GM20431 (cell line): ENCODE measurements around the gene FBXW5.

ENCODE experiments used
- in situ Hi-C: fragments of 300-500 bp; cut with MseI, MboI; formaldehyde crosslinking; loops from one replicate; pipeline ENCODE4 v1.15.0; 2020; ENCODE audit warnings: low sequenced_read_pairs; ENCODE audit not compliant: unreplicated experiment

FBXW5 gene, protein sequence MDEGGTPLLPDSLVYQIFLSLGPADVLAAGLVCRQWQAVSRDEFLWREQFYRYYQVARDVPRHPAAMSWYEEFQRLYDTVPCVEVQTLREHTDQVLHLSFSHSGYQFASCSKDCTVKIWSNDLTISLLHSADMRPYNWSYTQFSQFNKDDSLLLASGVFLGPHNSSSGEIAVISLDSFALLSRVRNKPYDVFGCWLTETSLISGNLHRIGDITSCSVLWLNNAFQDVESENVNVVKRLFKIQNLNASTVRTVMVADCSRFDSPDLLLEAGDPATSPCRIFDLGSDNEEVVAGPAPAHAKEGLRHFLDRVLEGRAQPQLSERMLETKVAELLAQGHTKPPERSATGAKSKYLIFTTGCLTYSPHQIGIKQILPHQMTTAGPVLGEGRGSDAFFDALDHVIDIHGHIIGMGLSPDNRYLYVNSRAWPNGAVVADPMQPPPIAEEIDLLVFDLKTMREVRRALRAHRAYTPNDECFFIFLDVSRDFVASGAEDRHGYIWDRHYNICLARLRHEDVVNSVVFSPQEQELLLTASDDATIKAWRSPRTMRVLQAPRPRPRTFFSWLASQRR

DNA sequence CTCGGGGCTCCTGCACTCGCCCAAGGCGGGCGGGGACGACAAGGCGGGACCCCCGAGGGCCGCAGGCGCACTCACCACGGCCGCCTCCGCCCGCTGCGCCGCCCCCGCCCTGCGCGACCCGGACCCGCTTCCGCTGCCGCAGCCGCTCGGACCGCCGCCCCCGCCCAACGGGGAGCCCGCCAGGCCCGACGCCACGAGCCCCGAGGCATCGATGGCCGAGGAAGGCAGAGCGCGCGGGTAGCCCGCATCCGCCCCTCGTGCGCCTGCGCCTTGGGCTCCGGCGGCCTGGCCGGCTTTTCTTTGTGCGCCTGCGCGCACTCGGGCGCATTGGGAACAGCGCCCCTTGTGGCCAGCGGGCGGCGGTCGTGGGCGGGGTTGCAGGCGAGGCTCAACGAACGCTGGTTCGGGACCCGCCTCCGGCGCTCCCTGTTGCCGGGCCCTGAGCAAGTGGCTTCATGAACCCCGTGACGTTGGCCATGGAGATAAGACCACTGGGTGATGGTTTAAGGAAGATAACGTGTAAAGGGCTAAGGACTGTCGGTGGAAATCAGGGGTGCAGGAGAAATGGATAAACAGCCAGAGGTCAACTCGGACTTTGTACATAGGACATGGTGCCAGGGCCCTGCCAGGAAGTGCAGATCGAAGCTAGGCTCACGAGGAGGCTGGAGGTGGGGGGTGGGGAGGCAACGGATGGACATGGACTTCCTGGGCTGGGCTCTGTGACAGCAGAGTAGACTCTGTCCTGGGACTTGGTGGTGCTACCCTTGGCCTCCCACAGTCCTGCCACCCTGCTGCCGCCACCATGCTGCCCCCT lies at the start of gene FBXW5, which contains the start of gene C8G:
Gene FBXW5 (minus strand): TSS at position 220 of the 814 bp plus-strand sequence. CDS start 655 bp downstream, outside the sequence.
Gene C8G (plus strand): TSS at position 725 of the 814 bp plus-strand sequence. CDS start 78 bp downstream, at position 803.
- in situ Hi-C loops: no loop called here

- in situ Hi-C loops: no loop called here
Observed at GRCh38 chr9:136992819-136993369, 48.4 kb upstream of the FBXW5 start.

DNA sequence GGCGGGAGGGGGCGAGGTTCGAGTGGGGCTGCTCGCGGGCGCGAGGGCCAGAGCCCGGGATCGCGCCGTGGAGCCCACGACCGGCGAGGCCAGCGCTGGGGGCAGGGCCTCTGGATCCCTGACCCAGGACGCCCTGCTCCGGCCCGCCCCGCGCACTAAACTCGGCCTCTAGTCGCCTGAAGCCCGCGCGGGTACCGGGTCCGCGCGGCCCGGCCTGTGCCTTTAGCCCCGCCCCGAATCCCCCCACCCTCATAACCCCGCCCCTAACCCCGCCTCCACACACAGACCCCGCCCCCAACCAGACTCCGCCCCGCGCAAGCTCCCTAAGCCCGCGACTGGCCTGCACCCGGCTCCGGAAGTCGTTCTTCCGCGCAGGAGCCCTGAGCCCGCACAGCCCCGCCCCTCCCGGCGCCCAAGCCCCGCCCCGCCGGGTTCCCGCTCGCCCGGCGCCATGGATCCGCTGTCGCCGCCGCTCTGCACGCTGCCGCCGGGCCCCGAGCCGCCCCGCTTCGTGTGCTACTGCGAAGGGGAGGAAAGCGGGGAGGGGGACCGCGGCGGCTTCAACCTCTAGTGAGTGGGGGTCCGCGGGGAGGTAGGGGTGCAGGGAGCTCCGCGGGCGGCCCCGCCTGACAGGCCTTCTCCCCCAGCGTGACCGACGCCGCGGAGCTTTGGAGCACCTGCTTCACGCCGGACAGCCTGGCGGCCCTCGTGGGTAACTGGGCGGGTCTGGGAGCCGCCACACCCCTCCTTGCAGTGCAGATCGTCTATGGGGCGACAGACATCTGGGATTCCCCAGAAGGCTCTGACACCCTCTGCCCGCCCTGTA lies 47.7 kb upstream of the FBXW5 start, which contains the start of gene PAXX:
Gene PAXX (plus strand): TSS at position 430 of the 826 bp plus-strand sequence. CDS start 22 bp downstream, at position 452.
- in situ Hi-C loops: no loop called here

GRCh38 chr9:136990242-136990911 lies 45.8 kb upstream of the FBXW5 start:
- in situ Hi-C loops: no loop called here

GRCh38 chr9:136988872-136989271 lies 44.3 kb upstream of the FBXW5 start:
- in situ Hi-C loops: no loop called here

DNA sequence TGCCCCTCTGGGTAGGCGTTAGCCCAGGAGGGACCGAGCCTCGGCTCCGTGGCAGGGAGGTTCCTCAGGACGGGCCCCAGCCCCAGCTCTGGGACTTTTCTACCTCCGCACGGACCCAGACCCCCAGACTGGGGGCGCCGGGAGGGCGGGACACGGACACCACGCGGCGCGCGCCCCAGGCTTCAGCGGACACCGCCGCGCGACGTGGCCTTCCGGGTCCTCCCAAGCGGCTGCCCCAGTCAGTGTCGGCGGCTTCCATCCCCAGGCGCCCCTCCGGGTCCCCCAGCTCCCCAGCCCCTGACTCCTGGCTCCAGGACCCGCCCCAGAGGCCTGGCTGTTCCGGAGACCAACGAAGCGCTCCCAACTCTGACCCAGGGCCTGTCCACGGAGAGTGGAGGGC lies 41.3 kb upstream of the FBXW5 start:
- in situ Hi-C loops: no loop called here

DNA sequence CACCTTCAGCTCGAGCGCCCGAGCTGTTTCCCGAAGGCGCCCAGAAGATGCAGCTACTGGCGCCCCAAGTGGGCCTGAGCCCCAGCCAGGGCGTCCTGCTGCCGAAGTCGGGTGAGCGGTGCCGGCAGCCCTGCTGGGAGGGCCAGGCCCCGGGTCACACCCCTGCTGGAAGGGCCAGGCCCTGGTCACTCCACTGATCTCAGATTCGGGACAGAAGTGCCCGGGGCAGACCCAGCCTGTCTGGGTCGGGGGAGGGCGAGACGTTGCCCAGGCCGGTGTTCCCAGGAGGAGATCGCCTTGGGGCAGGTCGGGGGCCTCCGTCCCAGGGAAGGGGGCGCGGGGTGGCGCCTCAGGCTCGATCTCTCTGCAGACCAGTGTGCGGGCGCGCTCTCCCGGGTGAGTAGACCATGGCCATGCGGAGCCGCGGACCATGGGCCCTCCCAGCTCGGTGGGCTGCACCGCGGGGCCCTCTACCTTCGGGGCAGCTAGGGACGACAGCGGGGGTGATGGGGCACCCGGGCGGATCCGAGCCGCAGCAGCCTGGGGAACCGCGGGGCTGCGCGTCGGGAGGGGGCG lies 40.6 kb upstream of the FBXW5 start:
- in situ Hi-C loops: no loop called here

- in situ Hi-C loops: no loop called here
Observed at GRCh38 chr9:136984464-136985026, 40.0 kb upstream of the FBXW5 start.

- in situ Hi-C loops: no loop called here
Observed at GRCh38 chr9:136983656-136984314, 39.2 kb upstream of the FBXW5 start.

GRCh38 chr9:136983167-136983566 lies 38.6 kb upstream of the FBXW5 start:
- in situ Hi-C loops: no loop called here

- in situ Hi-C loops: no loop called here
Observed at GRCh38 chr9:136982232-136983051, 37.9 kb upstream of the FBXW5 start, which contains the start of gene LCNL1. LCNL1 (plus strand) TSS chr9:136982993; CDS start chr9:136983587, 594 bp downstream.

- in situ Hi-C loops: no loop called here
Observed at GRCh38 chr9:136981588-136982231, 37.2 kb upstream of the FBXW5 start.

DNA sequence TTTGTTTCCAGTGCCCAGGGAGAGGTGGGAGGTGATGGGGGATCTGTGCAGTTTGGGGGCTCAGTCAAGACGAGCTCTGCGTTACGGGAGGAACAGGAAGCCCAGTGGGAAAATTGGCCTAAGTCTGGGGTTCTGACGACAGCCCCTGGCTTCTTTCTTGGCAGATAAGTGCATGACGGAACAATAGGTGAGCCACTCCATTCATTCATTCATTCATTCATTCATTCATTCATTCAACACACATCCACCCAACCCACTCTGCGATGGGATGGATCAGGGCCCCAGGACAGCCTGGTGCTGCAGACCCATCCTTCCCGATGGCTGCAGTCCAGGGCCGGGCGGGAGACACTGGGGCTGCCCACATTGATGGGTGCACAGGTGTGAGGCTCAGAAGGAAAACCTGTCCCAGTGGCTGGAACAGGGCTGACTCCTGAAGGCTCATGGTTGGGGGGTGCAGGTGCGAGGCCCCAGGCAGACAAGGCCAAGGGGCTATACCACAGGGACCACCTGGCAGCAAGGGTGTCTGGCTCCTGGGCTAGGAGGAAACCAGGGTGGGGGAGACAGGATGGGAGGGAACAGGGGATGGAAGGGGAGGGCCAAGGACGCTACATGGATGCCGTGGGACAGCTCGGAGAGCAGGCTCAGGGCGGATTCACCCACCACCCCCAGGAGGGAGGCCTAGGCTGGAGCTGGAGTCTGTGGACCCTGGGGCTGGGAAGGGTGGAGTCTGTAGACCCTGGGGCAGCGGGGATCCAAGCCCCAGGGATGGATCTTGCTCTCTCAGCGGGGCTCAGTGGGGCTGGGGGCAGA lies 36.3 kb upstream of the FBXW5 start:
- in situ Hi-C loops: no loop called here

DNA sequence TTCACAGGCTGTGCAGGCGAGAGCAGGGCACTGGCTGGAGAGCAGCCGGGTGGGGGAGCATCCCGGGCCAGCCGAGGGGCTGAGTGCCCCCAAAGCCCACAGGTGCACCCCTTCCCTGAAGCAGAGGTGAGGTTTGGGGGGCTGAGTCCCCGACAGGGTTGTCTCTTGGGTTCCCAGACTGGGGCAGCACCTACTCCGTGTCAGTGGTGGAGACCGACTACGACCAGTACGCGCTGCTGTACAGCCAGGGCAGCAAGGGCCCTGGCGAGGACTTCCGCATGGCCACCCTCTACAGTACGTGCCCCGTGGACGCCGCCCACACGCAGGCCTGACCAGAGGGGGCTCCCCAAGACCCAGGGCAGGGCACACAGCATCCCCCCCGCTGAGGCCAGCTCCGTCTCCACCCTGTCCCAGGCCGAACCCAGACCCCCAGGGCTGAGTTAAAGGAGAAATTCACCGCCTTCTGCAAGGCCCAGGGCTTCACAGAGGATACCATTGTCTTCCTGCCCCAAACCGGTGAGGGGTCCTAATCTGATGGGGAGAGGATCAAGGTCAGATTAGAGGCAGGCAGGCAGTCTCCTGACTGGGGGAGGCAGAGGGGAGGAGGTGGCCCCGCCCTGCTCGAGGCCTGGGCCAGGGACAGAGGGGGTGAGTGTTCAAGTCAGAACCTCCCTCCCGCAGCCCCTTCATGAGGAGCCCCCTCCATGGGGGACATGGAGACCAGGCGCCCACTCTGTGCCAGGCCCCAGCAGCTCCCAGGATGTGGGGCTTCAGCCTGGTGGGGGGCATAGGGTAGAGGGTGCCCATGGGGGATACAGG lies 35.4 kb upstream of the FBXW5 start:
- in situ Hi-C loops: no loop called here
